ENCODE results near the gene PLSCR5.

The PLSCR5 gene, protein sequence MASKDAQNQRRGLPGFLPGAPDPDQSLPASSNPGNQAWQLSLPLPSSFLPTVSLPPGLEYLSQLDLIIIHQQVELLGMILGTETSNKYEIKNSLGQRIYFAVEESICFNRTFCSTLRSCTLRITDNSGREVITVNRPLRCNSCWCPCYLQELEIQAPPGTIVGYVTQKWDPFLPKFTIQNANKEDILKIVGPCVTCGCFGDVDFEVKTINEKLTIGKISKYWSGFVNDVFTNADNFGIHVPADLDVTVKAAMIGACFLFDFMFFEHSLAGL

DNA sequence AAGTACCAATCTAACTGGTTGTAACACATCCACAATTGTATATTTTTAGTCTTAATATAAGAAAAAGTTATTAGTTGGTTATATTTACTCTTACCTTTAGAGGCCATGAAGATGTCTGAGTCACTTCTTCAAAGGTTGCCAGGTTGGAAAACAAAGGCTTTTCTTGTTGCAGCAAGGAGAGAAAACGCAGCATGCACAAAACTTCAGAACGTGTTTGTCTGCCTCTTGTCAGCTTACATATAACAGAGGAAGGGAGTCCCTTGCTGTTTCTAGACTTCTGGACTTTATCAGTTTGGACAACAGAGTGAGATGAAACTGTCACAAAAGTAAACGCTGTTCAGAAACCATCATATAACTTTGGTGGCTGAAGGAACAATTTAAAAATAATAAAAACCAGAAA, at the start of gene PLSCR5:
Gene PLSCR5, minus strand, starts transcription at position 241 of the 400 bp plus-strand sequence. Its CDS starts 134 bp downstream, at position 107.
- DNase-seq, result no peak

DNA sequence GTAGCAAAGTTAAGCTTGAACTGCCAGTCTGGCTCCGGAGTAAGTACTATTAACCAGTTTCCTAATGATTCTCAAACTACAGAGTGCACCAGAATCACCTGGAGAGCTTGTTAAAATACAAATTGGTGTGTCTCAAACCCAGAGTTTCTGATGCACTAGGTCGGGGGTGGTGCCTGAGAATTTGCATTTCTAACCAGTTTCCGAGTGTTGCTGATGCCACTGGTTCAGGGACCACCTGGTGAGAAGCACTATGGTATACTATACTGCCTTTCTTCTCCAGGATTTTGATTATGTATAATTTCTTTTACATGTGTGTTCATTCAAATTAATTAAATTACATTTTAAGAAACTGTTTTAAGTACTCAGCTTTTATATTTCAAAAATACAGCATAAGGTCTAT, 48.8 kb upstream of the PLSCR5 start:
- no peak for DNase-seq

DNA sequence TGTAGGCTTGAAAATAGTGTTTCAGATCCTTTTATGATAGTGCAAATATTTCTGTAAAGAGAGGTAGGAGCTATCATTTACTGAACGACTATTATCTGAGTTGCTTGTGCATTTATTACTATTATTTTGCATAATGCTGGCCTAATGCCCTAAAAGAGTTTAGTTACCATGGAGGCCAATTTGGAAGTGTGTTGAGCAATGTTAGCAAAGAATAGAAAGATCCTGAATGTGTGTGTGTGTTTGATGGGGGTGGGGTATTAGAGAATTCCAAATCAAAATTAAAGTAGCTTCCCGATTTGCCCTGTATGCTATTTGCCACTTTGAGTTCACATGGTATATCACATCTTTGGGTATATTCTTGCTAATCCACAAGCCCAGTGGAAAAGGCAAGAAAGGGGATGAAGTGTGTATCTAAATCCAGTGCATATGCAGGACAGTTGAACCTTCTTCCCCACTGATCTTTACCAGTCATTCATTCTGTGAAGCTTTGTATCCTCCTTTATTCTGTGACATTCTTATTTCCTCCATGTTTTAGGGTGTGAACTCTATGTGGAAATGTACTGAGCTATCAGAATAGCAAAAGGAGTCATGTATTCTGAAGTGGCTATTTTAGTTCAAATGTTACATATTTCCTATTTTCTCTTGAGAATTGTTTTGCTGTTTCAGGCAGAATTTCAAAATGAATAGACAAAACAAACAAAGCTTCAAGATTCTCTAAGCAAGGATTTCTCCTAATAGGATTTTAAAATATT, 45.7 kb upstream of the PLSCR5 start:
- no peak for DNase-seq

DNA sequence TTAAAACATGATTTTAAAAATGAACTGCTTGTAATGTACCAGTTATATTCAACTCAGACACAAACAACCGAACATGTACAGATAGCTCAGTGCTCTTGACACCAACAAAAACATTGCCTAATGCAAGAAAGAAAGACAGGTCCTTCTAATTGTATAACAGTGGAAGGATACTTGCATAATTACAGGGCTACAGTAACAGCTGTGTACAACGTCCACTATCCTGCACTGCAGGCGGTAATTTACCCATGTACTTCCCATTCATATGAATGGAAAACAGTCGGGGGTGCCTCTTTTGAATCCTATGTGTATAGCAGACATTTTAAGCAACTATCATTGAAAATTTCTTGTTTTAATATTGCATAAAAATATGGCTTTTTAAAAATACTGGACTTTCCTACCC, 41.1 kb upstream of the PLSCR5 start:
- DNase-seq, result no peak

DNA sequence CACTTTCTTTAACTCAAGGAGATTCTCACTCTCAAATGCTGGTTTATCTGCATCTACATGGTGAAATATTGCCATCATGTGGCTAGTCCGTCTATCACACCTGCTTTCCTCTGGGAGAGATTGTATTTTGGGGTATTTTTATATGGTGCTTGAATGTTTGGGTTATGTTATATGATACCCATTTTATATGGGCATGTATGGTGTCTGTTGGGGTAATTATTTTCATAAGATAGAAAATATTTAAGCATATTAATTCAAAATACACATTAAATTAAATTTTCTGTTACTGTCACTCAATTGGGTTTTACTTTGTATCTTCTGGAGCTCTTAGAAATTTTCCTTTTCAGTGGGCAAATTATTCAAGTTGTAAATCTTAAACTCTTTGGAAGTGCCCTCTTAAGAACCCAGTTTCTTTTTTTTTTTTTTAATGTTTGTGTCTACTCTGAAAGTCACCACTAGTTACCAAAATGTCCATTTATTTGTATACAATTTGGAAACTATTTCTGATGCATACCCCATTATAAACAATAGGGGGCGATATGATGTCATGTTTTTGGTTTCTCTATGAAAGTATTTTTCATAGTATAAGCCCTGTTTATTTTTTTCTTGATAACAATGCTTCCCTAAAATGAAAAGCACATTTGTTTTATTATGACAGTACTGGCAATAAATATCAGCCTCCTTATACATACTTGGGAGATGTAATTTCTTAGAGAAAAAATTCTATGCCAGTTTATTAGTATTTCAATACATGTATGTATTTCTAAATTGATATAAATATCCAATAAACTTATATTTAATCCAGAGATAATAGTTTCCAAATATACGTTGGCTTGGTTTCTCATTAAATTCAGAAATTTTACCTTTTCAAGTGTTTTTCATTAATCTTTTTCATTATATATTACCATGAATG, 36.1 kb upstream of the PLSCR5 start:
- DNase-seq, result no peak

DNA sequence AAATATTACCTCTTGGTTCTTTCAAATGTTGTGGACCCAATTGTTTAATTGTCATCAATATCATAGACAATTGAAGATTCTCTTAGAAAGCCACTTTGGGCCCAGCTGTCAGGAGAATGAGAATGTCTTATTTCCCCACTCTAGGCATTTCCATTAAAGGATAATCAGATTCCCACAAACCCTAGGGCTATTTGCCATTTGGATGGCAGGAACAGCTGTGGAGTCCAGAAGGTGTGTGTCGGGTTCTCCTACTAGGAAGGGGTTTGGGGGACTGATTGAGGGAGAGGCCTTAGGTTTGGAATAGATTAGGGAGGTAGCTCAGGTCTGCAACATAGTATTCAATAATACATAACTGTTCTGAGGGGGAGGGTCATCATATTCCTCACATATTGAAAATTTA, 35.2 kb upstream of the PLSCR5 start:
- DNase-seq, result no peak

DNA sequence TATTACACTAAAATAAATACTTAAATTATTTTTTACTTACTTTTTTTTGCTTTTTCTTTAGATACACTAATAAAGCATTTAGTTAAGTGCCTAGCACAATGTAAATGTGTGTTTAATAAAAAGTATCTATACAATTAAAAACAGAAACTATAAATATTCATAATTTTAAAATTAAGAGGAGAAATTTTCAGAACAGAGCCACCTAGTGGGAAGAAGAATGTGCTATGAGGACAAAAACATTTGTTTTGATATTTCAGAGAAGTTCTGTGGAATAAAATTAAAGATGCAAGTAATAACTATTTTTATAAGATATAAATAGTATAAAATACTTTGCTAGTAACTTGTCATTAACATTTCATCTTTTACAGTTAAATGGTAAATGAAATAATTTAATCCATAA, 33.6 kb upstream of the PLSCR5 start:
- DNase-seq, result no peak

DNA sequence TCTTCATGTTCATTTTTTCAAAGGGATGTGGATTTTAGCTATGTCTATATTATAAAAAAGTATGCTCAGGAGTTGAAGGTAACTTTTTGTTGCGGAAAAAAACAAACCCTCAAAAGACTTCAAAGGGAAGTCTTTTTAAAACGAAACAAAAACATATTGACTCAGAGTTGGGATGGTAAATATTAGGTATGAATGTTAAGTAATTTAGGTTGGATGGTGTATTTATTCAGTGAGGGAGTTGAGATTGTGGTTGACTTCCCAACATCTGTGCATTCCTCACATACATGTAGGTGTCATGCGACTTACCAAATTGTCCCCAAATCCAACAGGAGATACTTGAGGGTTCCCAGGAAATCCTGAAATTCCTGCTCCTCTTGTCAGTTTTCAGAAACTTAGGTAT, 32.7 kb upstream of the PLSCR5 start:
- DNase-seq, result no peak

DNA sequence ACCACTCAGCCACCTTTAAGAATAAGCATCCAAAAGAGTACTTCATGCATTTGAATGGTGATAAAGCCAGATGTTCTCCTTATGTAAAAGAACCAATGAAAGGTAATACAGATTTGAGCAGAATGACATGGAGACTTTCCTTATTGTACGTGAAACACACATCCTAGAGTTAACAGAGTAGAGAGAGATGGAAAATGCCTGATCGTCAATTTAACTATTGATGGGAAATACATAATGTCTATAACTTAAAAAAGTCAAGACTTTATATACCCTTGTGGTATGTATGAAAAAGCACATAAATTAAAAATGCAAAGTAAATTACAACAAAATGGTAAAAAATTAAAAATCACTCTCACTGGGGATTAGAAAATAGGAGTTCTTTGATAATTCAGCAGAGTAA, 31.7 kb upstream of the PLSCR5 start:
- no peak for DNase-seq

DNA sequence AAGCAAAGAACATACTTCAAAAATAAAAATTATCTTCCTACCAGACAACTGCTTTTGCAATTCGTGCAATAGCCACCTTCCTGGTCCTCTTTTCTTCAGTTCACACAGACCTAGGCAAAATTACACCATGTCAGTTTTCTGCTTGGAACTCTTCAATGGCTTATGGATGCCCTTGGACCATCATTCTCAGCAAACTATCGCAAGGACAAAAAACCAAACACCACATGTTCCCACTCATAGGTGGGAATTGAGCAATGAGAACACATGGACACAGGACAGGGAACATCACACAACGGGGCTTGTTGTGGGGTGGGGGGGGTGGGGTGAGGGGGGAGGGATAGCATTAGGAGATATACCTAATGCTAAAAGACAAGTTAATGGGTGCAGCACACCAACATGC, 29.2 kb upstream of the PLSCR5 start:
- DNase-seq, result no peak

DNA sequence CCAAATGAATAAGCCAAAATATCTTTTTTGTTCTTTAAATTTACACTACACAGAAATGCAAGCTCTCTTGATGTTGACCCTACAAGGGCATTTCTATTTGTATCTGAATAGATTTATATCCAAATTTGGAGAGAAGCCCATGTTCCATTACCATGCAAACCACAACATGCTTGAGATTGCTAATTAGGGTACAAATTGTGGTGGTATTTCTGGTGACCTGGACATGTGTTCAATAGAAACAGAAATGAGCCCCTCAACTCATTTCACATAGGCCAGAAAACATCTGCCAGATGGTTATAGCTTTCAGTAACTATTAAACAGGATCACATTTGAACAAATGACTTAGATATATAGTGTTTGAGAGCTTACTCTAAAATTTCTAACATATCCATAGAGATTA, 23.5 kb upstream of the PLSCR5 start:
- no peak for DNase-seq

DNA sequence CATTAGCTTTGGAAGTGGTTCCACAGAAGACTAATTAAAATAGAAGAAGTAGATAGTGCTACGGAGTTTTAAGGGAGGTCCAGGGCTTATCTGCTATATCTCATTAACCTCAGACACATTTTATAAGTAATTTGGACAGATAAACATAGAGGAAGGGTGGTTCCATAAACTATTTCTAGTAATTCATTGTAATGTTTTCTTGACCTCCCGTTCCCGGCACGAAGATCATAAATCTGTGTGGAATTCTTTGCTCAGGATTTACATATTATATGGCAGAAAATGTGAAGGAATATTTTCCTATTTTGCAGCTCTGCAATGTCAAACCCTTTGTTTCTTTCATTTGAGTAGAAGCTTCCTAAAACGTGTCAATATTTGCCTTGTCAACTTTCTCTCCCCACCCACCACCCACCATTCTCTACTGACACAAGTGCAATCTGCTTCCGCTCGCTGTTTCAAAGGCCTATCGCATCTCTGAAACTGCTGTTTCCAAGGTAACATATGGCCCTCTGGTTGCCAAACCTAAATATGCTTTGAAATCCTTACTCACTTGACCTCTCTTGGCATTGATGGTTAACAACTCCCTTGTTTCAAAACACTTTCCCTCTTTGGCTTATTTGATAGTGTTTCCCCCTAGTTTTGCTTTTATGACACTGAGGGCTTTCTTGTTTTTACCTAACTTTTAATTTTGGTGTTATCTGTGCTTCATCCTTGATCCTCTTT, 21.4 kb upstream of the PLSCR5 start:
- no peak for DNase-seq

DNA sequence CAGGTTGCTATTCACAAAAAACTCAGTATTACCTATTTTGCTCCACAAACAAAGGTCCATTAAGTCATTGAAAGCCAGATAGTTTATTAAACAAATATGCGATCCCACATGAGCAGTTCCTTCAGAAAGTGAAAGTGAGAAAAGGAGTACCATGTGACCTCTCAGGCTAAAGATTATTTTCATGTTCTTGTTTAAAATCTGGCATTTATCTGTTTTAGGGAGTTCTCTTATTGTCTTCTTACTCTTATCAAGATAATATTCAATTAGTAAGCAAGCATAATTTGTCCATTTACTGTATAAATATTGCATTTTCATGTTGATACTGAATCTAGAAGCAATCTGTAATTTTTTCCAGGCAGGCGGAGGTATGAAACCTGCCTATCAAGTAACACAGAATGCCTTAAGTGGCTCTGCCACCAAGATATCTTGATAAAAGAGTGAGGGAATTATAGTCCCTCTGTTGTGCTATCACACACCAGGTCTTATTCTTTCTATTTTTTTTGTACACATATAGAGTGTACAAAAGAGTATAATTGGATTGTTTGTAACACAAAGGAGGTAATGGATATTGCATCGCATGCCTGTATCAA, 20.1 kb upstream of the PLSCR5 start:
- DNase-seq, result no peak

DNA sequence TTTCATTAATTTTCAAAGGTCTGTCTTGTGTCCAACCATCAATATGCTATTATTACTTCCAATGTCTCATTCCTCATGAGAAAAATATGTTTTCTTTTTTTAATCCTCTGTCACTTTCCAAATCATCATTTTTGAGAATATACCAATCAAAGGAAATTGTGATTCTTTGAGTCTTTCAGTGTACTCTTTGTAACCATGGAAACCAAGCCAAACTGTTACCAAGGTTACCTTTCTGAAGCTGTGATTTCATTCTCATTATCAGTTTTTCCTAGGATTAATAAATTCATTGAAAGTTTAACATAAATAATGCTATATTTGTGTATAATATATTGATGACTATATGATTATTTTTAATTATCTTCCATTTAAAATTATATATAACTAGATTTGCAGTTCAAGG, 16.6 kb upstream of the PLSCR5 start:
- no peak for DNase-seq

DNA sequence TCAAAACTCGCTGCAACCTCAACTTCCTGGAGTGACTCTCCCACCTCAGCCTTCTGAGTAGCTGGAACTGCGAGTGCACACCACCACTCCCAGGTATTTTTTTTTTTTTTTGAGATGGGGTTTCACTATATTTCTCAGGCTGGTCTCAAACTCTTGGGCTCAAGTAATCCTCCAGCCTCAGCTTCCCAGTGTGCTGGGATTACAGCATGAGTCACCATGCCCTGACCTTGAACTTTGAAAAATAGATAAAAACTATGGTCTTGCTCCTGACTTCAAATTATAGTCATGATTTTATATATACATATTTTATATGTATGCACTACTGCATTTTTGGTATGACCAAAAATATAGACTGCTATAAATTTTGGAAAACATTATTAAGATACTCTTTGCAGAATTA, 6.9 kb upstream of the PLSCR5 start:
- no peak for DNase-seq

DNA sequence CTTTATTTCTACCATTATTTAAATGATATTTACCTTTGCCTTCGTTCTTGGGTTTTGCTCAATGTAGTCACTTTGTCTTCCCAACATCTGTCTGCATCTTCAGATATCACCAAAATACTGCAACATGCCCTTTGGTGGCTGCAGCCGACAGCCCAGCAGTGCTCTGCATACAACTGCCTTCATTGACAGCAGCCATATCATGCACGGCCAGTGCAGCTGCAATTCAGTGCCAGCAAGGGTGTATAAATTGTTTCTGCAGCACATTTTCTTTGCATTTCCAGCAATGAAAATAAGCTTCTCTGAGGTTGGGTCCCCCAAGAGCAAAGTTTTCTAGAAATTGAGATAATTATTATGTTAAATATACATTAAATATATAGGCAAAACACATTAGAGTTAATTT, 6.0 kb upstream of the PLSCR5 start:
- DNase-seq, result no peak

DNA sequence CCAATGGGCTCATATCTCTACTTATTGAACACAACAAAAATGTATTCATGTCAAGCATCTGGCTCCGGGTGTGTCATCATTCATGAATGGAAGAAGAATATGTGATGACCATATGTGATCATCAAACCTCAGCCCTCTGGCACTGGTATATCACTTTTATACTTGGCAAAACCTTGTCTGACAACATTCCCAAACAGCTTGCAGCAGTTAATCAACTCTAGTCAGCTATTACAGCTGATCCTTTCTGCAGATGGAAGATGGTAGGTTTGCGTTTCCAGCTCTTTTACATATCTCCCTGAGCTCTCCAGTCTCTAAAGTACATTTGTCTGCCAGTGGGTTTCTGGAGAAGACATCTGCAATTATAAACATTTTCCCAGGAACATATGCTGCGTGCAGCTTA, 6.6 kb downstream of the PLSCR5 start:
- no peak for DNase-seq

DNA sequence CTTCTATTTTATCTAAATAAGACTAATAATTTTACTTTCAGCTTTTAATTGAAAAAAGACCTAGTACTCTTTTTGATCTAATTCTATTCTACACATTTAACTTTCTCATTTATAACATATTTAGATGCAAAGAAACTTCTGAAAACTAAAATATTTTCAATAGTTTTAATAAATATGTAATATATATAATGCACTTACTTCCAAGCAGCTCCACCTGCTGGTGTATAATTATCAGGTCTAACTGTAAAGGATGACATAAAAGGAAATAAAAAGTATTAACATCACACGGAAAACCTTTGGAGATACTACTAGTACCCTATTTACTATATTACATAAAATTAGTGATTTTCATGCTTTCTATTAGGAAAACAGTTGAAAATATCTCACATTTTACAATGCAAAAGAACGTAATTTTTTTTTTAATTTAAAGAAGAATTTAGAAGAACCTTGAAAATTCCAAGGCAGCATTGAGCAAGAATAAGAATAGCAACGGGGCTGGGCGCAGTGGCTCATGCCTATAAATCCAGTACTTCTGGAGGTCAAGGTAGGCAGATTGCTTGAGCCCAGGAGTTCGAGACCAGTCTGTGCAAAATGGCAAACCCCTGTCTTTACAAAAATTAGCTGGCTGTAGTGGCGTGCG, 10.2 kb downstream of the PLSCR5 start:
- DNase-seq, result no peak

DNA sequence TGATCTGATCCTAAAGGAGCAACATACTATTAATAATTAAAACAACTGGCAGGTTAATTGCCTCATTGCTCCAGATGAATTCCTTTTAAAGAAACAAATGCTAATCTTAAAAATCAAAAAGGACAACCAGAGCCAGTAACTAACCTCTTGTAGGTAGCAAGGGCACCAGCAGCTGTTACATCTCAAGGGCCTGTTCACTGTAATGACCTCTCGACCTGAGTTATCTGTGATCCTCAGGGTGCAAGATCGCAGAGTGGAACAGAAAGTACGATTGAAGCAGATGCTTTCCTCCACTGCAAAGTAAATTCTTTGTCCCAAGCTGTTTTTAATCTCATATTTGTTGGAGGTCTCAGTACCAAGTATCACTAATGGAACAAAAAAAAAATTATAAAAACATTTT, 11.4 kb downstream of the PLSCR5 start:
- DNase-seq, result no peak

DNA sequence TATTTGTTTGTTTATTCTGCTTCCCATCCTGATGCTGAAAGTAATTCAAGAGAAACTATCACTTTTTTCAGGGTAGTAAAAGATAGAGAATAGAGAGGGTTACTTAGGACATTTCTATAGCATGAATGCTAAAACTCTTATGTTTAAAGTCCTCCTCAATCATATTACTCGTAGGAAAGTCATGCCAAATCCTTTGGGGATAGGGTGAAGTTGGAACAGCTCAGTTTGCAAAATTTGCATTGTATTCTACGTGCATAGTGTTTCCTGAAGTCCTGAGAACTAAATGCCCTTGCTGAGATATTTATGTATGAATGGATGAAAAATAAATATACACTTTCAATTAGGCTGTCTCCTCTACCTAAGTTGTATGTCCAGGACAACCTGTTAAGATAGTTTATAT, 14.6 kb downstream of the PLSCR5 start:
- DNase-seq, result no peak

DNA sequence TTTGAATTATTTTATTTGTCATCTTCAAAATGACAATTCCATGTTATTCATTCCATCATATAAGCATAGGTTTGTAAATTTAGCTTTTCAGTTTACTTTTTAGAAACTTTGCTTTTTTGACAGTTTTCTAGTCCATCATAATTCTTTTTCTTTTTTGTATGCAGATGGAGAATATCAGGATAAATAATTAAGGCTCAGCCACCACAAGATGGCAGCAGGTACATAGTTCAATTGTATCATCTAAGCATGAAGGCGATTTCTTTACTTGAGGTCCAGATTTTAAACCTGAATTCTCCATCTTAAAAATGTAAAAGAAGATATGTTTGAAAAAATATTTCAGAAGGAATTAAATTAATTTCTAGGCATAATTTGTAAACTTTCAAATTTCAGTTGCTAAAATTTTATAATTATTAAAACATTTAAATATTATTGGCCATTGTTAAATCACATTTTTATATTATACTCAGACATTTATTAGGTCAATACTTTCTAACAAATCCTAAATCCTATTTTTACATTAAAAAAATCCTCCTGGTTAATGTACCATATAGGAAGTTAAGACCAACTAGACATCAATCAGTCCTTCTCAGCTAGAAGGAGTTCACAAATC, 15.1 kb downstream of the PLSCR5 start:
- DNase-seq, result no peak

DNA sequence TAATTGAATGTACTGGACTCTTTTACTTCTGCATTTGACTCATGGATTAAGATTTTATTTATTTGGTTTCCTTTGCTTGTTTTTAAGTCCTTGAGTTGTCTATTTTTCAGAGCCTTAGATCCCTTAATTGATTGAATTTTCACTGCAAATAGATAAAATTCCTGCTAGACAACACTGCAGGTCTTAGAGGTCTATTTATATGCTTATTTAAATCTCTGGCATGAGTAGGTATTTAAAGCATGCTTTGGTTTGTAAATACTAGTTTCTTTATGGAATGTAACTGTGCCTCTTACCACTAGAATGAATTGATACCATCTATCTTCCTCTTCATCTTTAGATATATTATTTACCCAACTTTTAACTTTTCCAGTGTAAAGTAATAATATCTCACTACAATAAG, 20.0 kb downstream of the PLSCR5 start:
- no peak for DNase-seq

Measured in stimulated activated CD4-positive, alpha-beta T cell treated with anti-CD3 and anti-CD28 coated beads, Interleukin-12 subunit alpha, Interleukin-12 subunit beta, amount 100 ng/mL, for 4 hours (primary cell).